DOHH2 (cell line): Measurements from ENCODE around the gene THRB.

Experiments
- H3F3A ChIP-seq: fragments of 200-600 bp; sonication (generic), shearing (Covaris generic); 2 replicates; pipeline ENCODE4 v1.6.0; 2016; ENCODE audit warnings: antibody characterized with exemption, mild to moderate bottlenecking; ENCODE audit not compliant: control insufficient read depth, insufficient read depth
- H3K27ac ChIP-seq: fragments of 200-600 bp; sonication (generic); 2 replicates; pipeline ENCODE4 v1.5.1; 2014; ENCODE audit warnings: low read depth, mild to moderate bottlenecking, low read length, moderate library complexity
- H3K27me3 ChIP-seq: fragments of 200-600 bp; sonication (generic); 2 replicates; pipeline ENCODE4 v1.6.1; 2014; ENCODE audit warnings: mild to moderate bottlenecking, low read length, mixed read lengths; ENCODE audit not compliant: control insufficient read depth
- H3K36me3 ChIP-seq: fragments of 200-600 bp; sonication (generic); 2 replicates; pipeline ENCODE4 v1.6.1; 2014; ENCODE audit warnings: mild to moderate bottlenecking, low read length, moderate library complexity, mixed read lengths; ENCODE audit not compliant: control insufficient read depth
- H3K4me1 ChIP-seq: fragments of 200-600 bp; sonication (generic); 2 replicates; pipeline ENCODE4 v1.6.1; 2014; ENCODE audit warnings: mild to moderate bottlenecking, low read length, mixed read lengths; ENCODE audit not compliant: control insufficient read depth
- H3K4me2 ChIP-seq: fragments of 200-600 bp; sonication (generic); 2 replicates; pipeline ENCODE4 v1.6.0; 2014; ENCODE audit warnings: mild to moderate bottlenecking, low read length, moderate library complexity
- H3K4me3 ChIP-seq: fragments of 200-600 bp; sonication (generic); 2 replicates; pipeline ENCODE4 v1.5.1; 2014; ENCODE audit warnings: mild to moderate bottlenecking, low read length, mixed read lengths
- H3K79me2 ChIP-seq: fragments of 200-600 bp; sonication (generic); 2 replicates; pipeline ENCODE4 v1.6.1; 2014; ENCODE audit warnings: mild to moderate bottlenecking, low read length, mixed read lengths; ENCODE audit not compliant: control insufficient read depth
- H3K9me2 ChIP-seq: fragments of 200-600 bp; sonication (generic); replicated peaks from 2 replicates; pipeline ENCODE4 v1.6.1; 2014; ENCODE audit warnings: mild to moderate bottlenecking, low read length, mixed read lengths; ENCODE audit not compliant: control insufficient read depth
- H3K9me3 ChIP-seq: fragments of 200-600 bp; sonication (generic); 2 replicates; pipeline ENCODE4 v1.6.1; 2014; ENCODE audit warnings: antibody characterized with exemption, low read length, mixed read lengths; ENCODE audit not compliant: control insufficient read depth, insufficient read depth
- H4K20me1 ChIP-seq: fragments of 200-600 bp; sonication (generic); 2 replicates; pipeline ENCODE4 v1.6.0; 2014; ENCODE audit warnings: low read depth, mild to moderate bottlenecking, antibody characterized with exemption, low read length, moderate library complexity; ENCODE audit not compliant: control insufficient read depth, insufficient read depth
- EZH2phosphoT487 ChIP-seq: fragments of 200-600 bp; sonication (generic); IDR thresholded peaks from 2 replicates; pipeline ENCODE4 v1.6.1; 2017; ENCODE audit warnings: borderline replicate concordance, mild to moderate bottlenecking, antibody characterized with exemption, low read length, moderate library complexity, mixed read lengths
- TF ChIP-seq, protein P1 (sequence below): fragments of 200-600 bp; sonication (generic); IDR thresholded peaks from one replicate; pipeline ENCODE4 v1.5.1; 2014; ENCODE audit warnings: antibody characterized with exemption, mild to moderate bottlenecking, low read depth, low read length; ENCODE audit not compliant: poor library complexity, severe bottlenecking

The THRB gene

DNA sequence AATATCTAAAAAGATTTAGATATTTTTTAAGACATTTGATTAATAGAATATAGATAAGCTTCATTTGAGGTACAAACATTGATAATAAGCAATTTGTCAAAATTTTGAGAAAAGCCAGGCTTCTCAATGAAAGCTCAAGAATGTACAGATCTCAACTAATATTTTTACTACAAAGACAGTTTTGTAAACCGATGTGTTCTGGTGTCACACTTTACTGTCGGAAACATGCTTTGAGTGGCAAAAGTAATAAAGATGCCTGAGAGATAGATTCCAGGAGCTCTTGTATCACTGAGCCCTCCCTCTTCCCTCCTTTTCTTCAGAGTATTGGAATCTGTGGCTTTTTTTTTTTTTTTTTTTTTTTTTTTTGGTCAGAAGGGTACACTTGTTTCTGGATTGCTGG is 45.0 kb upstream of the THRB start:
- Histone ChIP-seq H4K20me1 (no peaks in the 10 kb centered on the region), H3K9me2 (no peaks in the 10 kb centered on the region), H3K9me3 (no peaks in the 10 kb centered on the region), H3K4me2 (no peak overlapping the region), H3K4me3 (no peak overlapping the region), H3K27ac (no peak overlapping the region), H3K79me2 (no peaks in the 10 kb centered on the region), H3K36me3 (no peaks in the 10 kb centered on the region), H3K27me3 (no peaks in the 10 kb centered on the region), H3F3A (no peaks in the 10 kb centered on the region), H3K4me1 (no peaks in the 10 kb centered on the region)
- TF ChIP-seq, protein P1, sequence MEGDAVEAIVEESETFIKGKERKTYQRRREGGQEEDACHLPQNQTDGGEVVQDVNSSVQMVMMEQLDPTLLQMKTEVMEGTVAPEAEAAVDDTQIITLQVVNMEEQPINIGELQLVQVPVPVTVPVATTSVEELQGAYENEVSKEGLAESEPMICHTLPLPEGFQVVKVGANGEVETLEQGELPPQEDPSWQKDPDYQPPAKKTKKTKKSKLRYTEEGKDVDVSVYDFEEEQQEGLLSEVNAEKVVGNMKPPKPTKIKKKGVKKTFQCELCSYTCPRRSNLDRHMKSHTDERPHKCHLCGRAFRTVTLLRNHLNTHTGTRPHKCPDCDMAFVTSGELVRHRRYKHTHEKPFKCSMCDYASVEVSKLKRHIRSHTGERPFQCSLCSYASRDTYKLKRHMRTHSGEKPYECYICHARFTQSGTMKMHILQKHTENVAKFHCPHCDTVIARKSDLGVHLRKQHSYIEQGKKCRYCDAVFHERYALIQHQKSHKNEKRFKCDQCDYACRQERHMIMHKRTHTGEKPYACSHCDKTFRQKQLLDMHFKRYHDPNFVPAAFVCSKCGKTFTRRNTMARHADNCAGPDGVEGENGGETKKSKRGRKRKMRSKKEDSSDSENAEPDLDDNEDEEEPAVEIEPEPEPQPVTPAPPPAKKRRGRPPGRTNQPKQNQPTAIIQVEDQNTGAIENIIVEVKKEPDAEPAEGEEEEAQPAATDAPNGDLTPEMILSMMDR = no peak
- no peak for TF ChIP-seq EZH2phosphoT487

DNA sequence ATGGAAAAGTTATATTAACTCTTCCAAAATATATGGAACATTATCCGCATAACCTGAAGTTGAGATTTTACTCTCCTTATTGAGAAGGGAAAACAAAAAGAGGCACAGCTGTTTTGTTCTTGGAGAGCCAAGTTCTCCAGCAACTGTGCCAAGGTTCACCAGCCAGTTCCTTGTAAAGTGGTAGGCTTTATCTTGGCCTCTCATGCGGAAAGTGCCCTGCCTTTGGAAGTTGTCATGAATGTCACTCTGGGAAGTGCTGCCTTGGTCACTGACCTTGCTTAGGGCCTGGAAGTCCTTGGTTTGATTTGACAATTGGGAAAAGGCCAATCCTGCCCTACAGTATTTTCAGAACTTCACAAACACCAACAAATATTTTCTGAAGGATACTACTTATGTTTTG is 44.2 kb upstream of the THRB start:
- Histone ChIP-seq H3K4me3 (no peak overlapping the region), H3F3A (no peaks in the 10 kb centered on the region), H3K79me2 (no peaks in the 10 kb centered on the region), H3K27ac (no peak overlapping the region), H3K9me2 (no peaks in the 10 kb centered on the region), H4K20me1 (no peaks in the 10 kb centered on the region), H3K36me3 (no peaks in the 10 kb centered on the region), H3K4me2 (no peak overlapping the region), H3K27me3 (no peaks in the 10 kb centered on the region), H3K4me1 (no peaks in the 10 kb centered on the region), H3K9me3 (no peaks in the 10 kb centered on the region)
- TF ChIP-seq, protein P1 = no peak
- no peak for TF ChIP-seq EZH2phosphoT487

DNA sequence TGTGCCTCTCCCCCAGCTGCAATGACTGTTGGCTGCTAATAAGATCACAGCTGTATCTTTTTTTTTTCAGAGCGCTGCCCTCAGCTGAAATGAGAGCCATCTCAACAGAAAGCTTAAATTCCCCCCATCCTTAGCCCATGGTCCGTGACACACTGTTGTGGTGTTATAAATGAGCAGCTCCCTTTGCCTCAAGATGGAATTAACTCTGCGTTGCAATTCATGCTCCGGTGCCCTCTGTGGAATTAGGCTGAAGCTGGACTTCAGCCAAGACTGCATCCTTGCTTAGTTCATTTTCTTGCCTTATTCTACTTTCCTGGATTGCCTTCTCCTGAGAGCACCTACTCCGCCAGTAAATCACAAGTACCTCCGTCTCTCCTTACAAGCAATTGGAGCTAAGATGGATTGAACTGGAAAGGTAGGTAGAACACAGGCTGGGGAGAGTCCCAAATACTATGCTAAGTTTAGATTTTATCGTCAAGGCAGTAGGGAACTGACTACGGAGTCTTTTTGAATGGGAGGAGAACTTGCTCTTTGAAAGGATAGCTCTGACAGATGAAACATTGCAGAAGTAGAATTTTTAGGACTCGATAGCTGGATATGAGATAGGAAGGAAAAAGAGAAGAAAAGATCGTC is 39.0 kb upstream of the THRB start:
- Histone ChIP-seq H3K27ac (no peak overlapping the region), H3K9me3 (no peaks in the 10 kb centered on the region), H3K36me3 (no peaks in the 10 kb centered on the region), H4K20me1 (no peaks in the 10 kb centered on the region), H3K4me2 (no peak overlapping the region), H3F3A (no peaks in the 10 kb centered on the region), H3K79me2 (no peaks in the 10 kb centered on the region), H3K4me3 (no peak overlapping the region), H3K9me2 (no peaks in the 10 kb centered on the region), H3K27me3 (no peaks in the 10 kb centered on the region), H3K4me1 (no peaks in the 10 kb centered on the region)
- TF ChIP-seq, protein P1 = no peak
- TF ChIP-seq EZH2phosphoT487 = no peak

DNA sequence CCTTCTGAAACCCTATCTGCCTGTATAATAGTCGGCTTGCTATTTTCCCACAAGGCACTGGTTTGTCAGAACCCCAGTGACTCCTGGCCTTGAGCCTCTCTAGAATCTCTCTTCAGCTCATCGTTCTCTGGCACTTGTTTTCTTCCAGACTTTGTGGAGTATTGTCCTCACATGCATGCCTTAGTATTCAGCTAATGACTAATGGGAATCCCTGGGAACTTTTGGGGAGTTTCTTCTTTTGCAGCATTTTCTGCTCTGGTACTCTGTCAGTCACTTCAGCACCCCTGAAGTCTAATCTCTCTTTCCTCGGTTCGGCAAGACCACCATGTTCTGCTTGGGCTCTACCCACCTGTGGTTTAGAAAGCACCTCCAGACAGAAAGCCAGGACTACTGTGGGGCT is 35.8 kb upstream of the THRB start:
- no peaks in the 10 kb centered on the region for H3K36me3 ChIP-seq
- H3K9me2 ChIP-seq = no peaks in the 10 kb centered on the region
- TF ChIP-seq, protein P1 = no peak
- TF ChIP-seq EZH2phosphoT487 = no peak
- H3K27ac ChIP-seq = no peak overlapping the region
- H3K4me1 ChIP-seq = no peaks in the 10 kb centered on the region
- no peaks in the 10 kb centered on the region for H3K9me3 ChIP-seq
- no peaks in the 10 kb centered on the region for H3K27me3 ChIP-seq
- no peak overlapping the region for H3K4me2 ChIP-seq
- H3F3A ChIP-seq = no peaks in the 10 kb centered on the region
- H4K20me1 ChIP-seq = no peaks in the 10 kb centered on the region
- no peaks in the 10 kb centered on the region for H3K79me2 ChIP-seq
- no peak overlapping the region for H3K4me3 ChIP-seq
